Endometrial microvascular endothelial cells (primary cell): ENCODE results near the gene VN1R4. TPM values are rescaled to one million over a fixed set of nuclear protein-coding genes. Genes with fewer than 3 reads are reported as not detected.
"Not testable (repeated sequence)": the region's sequence is repeated elsewhere in the genome, so short reads cannot be mapped to it uniquely, and the experiment has no call there.

Experiments
- in situ Hi-C: cut with HindIII; loops from 2 replicates; pipeline ENCODE4 v1.10.0; 2017; ENCODE audit warnings: low sequenced_read_pairs, low pct_unique_long_range_greater_than_20kb; ENCODE audit errors: inconsistent ontology term
- total RNA-seq: library from RNA; depleted of rRNA; stranded (reverse); fragments of >200 nt; gene quantifications from one replicate; pipeline ENCODE4 v1.2.3, GENCODE V29; 2015; ENCODE audit errors: inconsistent ontology term

VN1R4 gene, protein sequence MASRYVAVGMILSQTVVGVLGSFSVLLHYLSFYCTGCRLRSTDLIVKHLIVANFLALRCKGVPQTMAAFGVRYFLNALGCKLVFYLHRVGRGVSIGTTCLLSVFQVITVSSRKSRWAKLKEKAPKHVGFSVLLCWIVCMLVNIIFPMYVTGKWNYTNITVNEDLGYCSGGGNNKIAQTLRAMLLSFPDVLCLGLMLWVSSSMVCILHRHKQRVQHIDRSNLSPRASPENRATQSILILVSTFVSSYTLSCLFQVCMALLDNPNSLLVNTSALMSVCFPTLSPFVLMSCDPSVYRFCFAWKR
- total RNA-seq: not detected

- in situ Hi-C loops: not testable (repeated sequence)
These were observed at the start of gene VN1R4 for GRCh38 chr19:53267623-53268022. Gene VN1R4, minus strand, starts transcription at chr19:53267723. Its CDS starts 58 bp downstream, at chr19:53267665.

DNA sequence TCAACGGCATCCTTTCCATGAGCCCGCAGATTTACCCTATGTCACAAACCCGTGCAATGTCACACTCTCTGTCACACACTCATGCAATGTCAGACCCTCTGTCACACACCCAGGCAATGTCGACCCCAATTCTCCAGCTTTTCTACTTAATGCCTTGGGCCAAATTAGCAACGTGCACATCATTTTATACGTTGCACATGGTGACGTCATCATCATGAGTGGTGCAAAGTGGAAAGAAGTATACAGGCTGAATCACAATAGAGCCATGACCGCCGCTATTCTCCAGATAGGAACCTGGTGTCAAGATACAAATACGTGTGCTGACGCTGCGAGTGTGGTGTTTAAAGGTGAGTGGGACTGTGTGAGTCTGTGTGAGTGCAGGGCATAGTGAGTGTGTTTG is 44.4 kb upstream of the VN1R4 start:
- in situ Hi-C loops: no loop called here

DNA sequence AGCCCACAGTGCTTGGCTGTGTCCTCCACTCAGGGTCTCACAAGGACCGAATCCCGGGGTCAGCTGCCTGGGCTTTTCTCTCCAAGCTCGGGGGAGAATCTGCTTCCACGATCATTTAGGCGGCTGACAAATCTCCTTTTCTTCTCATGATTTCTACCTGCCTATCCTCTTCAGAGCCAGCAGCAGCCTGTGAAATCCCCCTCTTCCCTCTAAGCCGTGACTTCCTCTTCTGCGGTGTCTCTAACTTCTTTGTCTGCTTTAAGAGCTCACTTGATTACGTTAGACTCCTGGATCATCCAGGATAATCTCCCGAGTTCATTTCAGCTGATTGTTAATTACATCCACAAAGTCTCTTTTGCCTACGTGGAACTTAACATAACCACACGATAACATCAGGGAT is 43.5 kb upstream of the VN1R4 start:
- in situ Hi-C loops: no loop called here

- in situ Hi-C loops: no loop called here
These were observed 40.9 kb upstream of the VN1R4 start for GRCh38 chr19:53308339-53308811.

DNA sequence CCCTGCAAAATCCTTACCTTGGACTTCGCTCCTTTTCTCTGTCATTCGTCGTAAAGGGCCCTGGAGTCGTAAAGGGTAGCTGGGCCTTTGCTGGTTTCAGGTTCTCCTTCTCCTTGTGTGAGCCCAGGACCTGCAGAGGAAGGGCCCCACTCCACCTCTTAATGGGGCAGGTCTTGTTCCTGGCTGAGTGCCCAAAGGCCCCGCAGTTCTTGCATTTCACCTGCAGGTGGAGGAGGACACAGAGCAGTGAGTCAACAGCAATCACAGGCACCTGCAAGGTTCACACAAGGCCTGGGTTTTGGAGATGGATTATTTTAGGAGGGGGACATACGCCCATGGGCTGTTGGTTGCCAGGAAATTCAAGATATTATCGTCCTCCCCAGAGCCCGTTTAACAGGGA is 33.8 kb upstream of the VN1R4 start:
- in situ Hi-C loops: not testable (repeated sequence)

DNA sequence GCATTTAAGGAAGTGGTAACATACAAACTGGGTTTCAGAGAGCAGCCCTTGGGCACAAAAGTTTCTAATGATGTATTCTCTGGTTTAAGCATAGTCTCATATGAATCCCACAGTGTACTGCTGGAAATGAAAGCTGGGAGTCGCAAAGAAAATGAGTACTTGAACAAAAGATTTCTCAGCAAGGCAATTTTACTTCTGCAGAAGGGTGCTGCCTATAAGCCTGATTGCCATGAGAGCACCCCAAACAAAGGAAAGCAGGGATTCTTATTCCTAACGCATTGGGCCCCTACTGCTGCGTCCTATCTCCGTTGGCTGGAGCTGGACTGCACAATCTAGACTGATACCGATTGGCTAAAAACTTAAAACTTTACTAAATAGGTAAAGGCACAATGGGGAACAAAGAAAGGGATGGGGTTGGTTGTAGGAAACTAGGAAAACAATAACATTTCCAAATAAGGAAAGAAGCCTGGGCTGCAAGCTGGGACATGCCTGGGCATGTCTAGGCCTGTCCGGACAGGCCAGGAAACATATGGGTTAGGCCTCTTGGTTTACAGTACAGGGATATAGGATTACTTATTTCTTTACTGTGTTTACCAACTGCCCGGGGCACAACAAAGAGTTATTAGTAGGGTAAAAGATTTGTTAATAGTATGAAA is 27.4 kb upstream of the VN1R4 start:
- in situ Hi-C loops: no loop called here

DNA sequence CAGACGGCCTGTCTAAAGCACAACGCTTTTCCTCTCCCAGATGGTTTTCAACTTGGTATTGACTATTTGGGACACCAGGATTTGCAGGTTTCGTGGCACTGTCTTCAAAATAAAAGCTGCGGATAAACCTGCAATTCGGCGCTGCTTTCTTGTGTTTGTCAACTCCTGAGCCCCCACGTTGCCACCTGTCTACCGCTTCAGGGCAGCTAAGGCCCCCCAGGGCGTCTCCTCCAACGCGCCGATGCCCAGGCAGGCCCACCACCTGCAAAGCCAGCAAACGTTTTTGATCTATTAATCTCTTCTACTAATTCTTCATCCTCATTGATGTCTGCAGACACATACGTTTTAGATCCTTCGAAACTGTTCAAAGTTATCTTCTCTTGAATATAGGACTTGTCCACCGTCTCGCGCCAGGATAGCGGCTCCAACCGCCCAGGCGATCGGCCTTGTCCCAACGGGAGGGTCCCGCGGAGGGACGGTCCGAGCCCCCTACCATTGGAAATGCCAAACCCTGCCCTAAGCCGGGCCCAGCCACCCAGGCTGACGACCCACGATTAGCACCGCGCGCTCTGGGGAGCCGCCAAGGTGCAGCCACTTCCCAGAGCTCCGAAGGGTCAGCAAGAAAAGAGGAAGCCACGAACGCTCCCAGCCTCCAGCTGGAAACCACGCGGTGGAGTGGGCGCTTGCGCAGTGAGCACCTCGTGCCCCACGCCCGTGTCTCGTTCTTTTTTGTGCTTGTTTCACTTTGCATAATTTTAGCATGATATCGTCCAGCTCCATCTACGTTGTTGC is 23.4 kb upstream of the VN1R4 start:
- in situ Hi-C loops: no loop called here

- in situ Hi-C loops: no loop called here
These were observed 17.6 kb upstream of the VN1R4 start for GRCh38 chr19:53285087-53285486.

- in situ Hi-C loops: not testable (repeated sequence)
These were observed 14.4 kb upstream of the VN1R4 start for GRCh38 chr19:53281947-53282346.

- in situ Hi-C loops: no loop called here
These were observed 8.0 kb upstream of the VN1R4 start for GRCh38 chr19:53275480-53275879.

GRCh38 chr19:53272044-53272443 is 4.5 kb upstream of the VN1R4 start:
- in situ Hi-C loops: no loop called here

DNA sequence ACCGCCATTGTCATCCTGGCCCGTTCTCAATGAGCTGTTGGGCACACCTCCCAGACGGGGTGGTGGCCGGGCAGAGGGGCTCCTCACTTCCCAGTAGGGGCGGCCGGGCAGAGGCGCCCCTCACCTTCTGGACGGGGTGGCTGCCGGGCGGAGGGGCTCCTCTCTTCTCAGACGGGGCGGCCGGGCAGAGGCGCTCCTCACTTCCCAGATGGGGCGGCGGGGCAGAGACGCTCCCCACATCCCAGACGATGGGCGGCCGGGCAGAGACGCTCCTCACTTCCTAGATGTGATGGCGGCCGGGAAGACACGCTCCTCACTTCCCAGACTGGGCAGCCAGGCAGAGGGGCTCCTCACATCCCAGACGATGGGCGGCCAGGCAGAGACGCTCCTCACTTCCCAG is 2.3 kb upstream of the VN1R4 start:
- in situ Hi-C loops: not testable (repeated sequence)

DNA sequence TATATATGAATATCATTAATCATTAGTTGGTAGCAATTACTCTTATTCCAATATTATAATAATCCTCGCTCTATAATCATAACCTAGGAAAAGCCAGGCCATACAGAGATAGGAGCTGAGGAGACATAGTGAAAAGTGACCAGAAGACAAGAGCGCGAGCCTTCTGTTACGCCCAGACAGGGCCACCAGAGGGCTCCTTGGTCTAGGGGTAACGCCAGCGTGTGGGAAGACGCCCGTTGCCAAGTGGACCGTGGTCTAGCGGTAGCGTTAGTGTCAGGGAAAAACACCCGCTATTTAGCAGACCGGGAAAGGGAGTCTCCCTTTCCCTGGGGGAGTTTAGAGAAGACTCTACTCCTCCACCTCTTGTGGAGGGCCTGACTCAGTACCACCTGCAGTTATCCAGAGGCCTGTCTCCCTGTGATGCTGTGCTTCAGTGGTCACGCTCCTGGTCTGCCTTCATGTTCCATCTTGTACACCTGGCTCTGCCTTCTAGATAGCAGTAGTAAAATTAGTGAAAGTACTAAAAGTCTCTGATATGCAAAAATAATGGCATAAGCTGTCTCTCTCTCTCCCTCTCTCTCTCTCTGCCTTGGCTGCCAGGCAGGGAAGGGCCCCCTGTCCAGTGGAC is 9.7 kb downstream of the VN1R4 start, which contains the start of gene VN1R2:
VN1R2 (plus strand) TSS at position 578 of the 628 bp plus-strand sequence. CDS start 84 bp downstream, outside the sequence.
- in situ Hi-C loops: not testable (repeated sequence)

GRCh38 chr19:53254411-53255341 is 12.8 kb downstream of the VN1R4 start, which contains the start of gene ZNF677:
Gene ZNF677, minus strand, starts transcription at chr19:53254873. Its CDS starts 3,323 bp downstream, at chr19:53251550.
- in situ Hi-C loops: no loop called here

- in situ Hi-C loops: no loop called here
These were observed 21.0 kb downstream of the VN1R4 start for GRCh38 chr19:53246498-53246897.

DNA sequence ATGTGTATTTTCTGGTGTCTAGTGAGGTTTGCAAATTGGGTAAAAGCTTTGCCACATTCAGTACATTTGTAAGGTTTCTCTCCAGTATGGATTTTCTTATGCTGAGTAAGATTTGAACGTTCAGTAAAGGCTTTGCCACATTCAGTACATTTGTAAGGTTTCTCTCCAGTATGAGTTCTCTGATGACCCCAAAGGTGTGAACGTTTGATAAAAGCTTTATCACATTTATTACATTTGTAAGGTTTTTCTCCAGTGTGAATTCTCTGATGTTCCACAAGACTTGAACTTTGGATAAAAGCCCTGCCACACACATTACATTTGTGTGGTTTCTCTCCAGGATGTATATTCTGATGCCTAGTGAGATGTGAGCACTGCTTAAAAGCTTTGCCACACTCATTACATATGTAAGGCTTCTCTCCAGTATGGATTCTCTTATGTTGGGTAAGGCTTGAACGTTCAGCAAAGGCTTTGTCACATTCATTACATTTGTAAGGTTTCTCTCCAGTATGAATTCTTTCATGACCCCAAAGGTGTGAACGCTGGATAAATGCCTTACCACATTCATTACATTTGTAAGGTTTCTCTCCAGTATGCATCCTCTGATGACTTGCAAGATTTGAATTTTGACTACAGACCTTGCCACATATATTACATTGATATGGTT is 30.3 kb downstream of the VN1R4 start:
- in situ Hi-C loops: no loop called here

DNA sequence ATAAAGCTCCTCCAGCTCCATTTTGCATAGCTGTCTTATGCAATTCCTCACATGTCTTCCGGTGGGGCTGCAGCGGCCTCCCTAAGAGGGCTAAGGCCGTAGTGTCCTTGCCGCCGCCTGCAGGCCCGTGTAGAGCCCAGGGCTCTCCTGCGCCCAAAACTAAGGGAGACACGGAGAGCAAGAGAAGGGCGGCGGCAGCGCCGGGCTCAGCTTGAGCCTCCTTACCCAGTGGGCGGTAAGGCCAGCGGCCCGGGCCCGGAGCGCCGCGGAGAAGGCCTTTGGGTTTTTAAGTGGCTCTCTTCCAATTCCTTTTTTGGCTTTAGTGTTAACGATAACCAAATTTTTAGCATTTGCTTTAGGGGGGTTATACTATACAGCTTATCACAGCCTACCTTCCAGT is 42.9 kb downstream of the VN1R4 start:
- in situ Hi-C loops: no loop called here
